Stimulated activated memory B cell treated with anti-CD40 and anti-IgM and Interleukin-4, amounts not matched to agents 10 μg/mL and 1 μg/mL and 100 μg/mL, for 72 hours (primary cell): ENCODE data around the gene DNAL1.

Experiments
- ATAC-seq: fragments of 150-1000 bp; cut with Tn5 transposase; 2 replicates; pipeline ENCODE4 v1.10.0; 2021
- H3K27ac Mint-ChIP-seq: one replicate; pipeline ENCODE4 v1.8.0; 2022; ENCODE audit warnings: mild to moderate bottlenecking, mixed read lengths
- H3K27me3 Mint-ChIP-seq: one replicate; pipeline ENCODE4 v1.8.0; 2022; ENCODE audit warnings: mixed read lengths
- H3K36me3 Mint-ChIP-seq: one replicate; pipeline ENCODE4 v1.8.0; 2022; ENCODE audit warnings: mixed read lengths
- H3K4me1 Mint-ChIP-seq: one replicate; pipeline ENCODE4 v1.8.0; 2022; ENCODE audit warnings: mixed read lengths
- H3K4me3 Mint-ChIP-seq: one replicate; pipeline ENCODE4 v1.8.0; 2022; ENCODE audit warnings: mild to moderate bottlenecking, moderate library complexity, mixed read lengths
- H3K9me3 Mint-ChIP-seq: one replicate; pipeline ENCODE4 v1.8.0; 2022; ENCODE audit warnings: mixed read lengths

Gene DNAL1

GRCh38 chr14:73722581-73722980, 77.8 kb downstream of the DNAL1 start:
- no peak for ATAC-seq
- Mint-ChIP-seq H3K4me3 (no peak overlapping the region), H3K9me3 (no peaks in the 10 kb centered on the region), H3K36me3 (peaks cover 73% of the 10 kb centered on the region), H3K27me3 (no peaks in the 10 kb centered on the region), H3K4me1 (peaks cover 25% of the 10 kb centered on the region), H3K27ac (no peak overlapping the region)

- Mint-ChIP-seq H3K9me3 (no peaks in the 10 kb centered on the region), H3K27ac (peak overlapping the region; percentile 54), H3K27me3 (no peaks in the 10 kb centered on the region), H3K36me3 (peaks cover 71% of the 10 kb centered on the region), H3K4me1 (peaks cover 31% of the 10 kb centered on the region), H3K4me3 (no peak overlapping the region)
- ATAC-seq = no peak
Measured at GRCh38 chr14:73723406-73723796, 78.6 kb downstream of the DNAL1 start.

GRCh38 chr14:73723797-73724661, 79.2 kb downstream of the DNAL1 start:
- no peak overlapping the region for H3K4me3 Mint-ChIP-seq
- peak overlapping the region; percentile 54 for H3K27ac Mint-ChIP-seq
- H3K9me3 Mint-ChIP-seq = no peaks in the 10 kb centered on the region
- H3K36me3 Mint-ChIP-seq = peaks cover 75% of the 10 kb centered on the region
- peaks cover 37% of the 10 kb centered on the region for H3K4me1 Mint-ChIP-seq
- peak; percentile 39 for ATAC-seq
- no peaks in the 10 kb centered on the region for H3K27me3 Mint-ChIP-seq

- Mint-ChIP-seq H3K27me3 (no peaks in the 10 kb centered on the region), H3K4me1 (peaks cover 44% of the 10 kb centered on the region), H3K9me3 (no peaks in the 10 kb centered on the region), H3K4me3 (no peak overlapping the region), H3K27ac (peak overlapping the region; percentile 54), H3K36me3 (peaks cover 75% of the 10 kb centered on the region)
- ATAC-seq = no peak
Measured at GRCh38 chr14:73724696-73725095, 79.9 kb downstream of the DNAL1 start.

GRCh38 chr14:73725116-73726024, 80.6 kb downstream of the DNAL1 start:
- ATAC-seq = no peak
- Mint-ChIP-seq H3K9me3 (no peaks in the 10 kb centered on the region), H3K4me3 (peak overlapping the region; percentile 16), H3K27me3 (no peaks in the 10 kb centered on the region), H3K36me3 (peaks cover 78% of the 10 kb centered on the region), H3K4me1 (peaks cover 51% of the 10 kb centered on the region), H3K27ac (peak overlapping the region; percentile 62)

DNA sequence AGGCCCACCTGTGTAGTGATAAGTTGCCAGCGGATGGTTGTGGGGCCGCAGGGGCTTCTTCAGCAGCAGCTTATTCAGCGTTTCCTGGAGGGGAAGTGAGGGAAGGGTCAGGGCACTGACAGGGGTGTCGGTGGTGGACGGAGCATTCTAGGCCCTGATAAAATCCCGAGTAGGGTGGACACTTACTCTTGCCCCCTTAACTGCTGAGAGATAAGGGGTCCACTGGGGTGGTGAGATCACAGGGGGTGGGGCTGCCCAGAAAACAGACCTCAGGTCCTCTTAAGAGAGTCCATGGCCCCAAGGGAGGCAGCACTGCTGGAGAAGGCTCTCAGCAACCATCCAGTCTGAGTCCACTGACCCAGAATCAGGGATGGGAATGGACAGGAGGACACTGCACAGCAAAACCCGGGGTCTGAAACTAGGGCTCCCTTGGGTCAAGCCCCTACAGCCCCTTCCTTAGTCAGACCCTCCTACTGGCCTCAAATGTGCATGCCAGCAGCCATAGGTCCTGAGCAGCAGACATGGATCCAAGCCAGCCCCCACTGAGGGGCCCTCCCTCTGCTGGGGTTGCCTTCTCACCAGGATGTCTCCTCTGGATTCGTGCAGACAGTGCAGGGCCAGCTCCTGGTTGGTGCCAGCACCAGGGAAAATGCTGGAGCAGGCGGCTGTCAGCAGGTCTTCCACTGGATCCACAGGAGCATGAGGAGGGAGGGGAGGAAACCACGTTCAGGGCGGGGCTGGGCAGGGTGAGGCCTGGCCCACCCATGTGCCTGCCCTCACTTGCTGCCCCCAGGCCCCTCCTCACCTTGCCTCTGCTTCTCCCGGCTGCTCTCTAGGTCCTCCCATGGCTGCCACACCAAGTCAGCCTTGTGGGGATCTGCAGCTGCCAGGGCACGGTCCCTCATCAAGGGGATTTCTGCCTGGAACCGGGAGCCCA, 81.5 kb downstream of the DNAL1 start:
- Mint-ChIP-seq H3K4me3 (peak overlapping the region; percentile 16), H3K27ac (peak overlapping the region; percentile 69), H3K36me3 (peaks cover 76% of the 10 kb centered on the region), H3K4me1 (peaks cover 51% of the 10 kb centered on the region), H3K9me3 (no peaks in the 10 kb centered on the region), H3K27me3 (no peaks in the 10 kb centered on the region)
- ATAC-seq = no peak

DNA sequence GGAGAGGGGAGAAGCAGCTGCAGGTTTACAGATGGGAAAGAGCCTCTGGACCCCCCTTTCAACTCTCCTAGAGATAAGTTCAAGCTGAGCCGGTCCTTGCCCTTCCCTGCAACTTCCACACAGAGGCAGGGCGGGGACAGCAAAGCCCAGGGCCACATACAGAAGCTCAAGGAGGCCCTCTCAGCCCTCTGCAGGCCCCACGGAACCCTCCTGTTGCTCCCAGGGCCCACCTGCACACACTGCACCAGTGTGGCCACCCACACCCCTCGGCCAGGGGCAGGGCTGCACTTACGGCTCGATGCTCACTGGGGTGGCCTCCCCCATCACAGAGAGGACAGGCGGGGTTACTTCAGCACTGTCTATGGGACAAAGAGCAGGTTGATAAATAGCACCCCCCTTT, 82.4 kb downstream of the DNAL1 start:
- ATAC-seq = no peak
- H3K27me3 Mint-ChIP-seq = no peaks in the 10 kb centered on the region
- H3K4me1 Mint-ChIP-seq = peaks cover 55% of the 10 kb centered on the region
- H3K36me3 Mint-ChIP-seq = peaks cover 67% of the 10 kb centered on the region
- no peaks in the 10 kb centered on the region for H3K9me3 Mint-ChIP-seq
- H3K4me3 Mint-ChIP-seq = no peak overlapping the region
- peak overlapping the region; percentile 69 for H3K27ac Mint-ChIP-seq

DNA sequence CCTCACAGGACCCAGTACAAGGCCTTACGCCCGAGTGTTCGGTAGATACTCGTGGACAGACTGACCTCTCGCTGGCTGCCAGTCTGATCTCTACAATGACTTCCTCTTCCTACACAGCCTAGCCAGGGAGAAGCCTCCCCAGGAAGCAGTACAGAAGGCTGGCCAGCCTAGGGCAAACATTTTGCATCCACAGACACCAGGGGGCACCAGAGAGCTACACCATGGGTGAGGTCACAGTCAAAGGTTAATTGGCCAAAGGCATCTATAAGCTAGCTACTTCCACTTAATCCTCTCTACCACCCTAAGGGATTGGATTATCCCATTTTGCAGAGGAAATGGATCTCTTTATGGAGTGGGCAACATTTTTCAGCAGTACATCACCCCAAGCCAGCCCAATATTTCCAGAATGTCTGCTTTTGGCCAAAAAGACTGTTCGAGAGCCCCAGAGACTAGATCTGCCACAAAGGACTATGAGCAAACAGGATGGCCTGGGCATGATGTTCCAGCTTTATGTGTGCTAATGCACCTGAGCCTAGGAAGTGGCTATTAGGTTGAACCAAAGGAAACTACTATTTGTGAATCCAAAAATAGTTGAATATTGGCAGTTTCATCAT, 84.0 kb downstream of the DNAL1 start:
- ATAC-seq = peak; percentile 93
- Mint-ChIP-seq H3K4me3 (peak overlapping the region; percentile 15), H3K4me1 (peaks cover 55% of the 10 kb centered on the region), H3K9me3 (no peaks in the 10 kb centered on the region), H3K27ac (peak overlapping the region; percentile 68), H3K36me3 (peaks cover 51% of the 10 kb centered on the region), H3K27me3 (no peaks in the 10 kb centered on the region)

DNA sequence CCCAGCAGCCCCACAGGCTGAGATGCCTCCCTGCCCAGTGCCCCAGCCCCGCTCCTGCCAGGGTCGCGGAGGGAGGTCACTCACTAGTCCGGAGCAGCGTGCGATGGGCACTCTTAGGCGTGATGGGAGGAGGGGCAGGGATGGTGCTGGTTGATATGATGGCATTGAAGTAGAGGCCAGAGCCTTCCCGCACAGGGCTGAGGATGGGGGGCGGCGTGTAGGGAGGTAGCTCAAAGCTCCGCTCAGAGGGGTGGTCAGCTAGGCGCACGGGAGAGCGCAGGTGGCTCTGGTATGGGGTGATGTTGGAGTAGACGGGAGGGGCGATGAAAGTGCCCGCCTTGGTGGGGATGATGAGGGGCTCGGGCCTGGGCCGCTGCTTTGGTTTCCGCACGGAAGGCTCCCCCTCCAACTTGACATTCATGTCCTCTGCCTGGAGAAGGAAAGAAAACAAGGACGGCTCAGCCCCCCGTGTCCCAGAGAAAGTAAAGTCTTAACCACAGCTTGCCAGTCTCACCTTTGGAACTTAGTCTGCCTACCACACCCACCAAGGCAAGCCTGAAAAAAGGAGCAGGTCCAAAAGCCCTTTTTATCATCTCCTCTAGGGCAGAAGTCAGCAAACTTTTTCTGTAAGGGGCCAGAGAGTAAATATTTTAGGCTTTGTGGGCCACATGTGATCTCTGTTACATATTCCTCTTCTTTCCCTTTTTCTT, 84.9 kb downstream of the DNAL1 start:
- H3K36me3 Mint-ChIP-seq = peaks cover 53% of the 10 kb centered on the region
- H3K27me3 Mint-ChIP-seq = no peaks in the 10 kb centered on the region
- H3K9me3 Mint-ChIP-seq = no peaks in the 10 kb centered on the region
- H3K4me3 Mint-ChIP-seq = no peak overlapping the region
- no peak for ATAC-seq
- peak overlapping the region; percentile 68 for H3K27ac Mint-ChIP-seq
- peaks cover 50% of the 10 kb centered on the region for H3K4me1 Mint-ChIP-seq

GRCh38 chr14:73731111-73731510, 86.3 kb downstream of the DNAL1 start:
- Mint-ChIP-seq H3K27ac (no peak overlapping the region), H3K9me3 (no peaks in the 10 kb centered on the region), H3K4me1 (peaks cover 43% of the 10 kb centered on the region), H3K36me3 (peaks cover 45% of the 10 kb centered on the region), H3K4me3 (no peak overlapping the region), H3K27me3 (no peaks in the 10 kb centered on the region)
- no peak for ATAC-seq

DNA sequence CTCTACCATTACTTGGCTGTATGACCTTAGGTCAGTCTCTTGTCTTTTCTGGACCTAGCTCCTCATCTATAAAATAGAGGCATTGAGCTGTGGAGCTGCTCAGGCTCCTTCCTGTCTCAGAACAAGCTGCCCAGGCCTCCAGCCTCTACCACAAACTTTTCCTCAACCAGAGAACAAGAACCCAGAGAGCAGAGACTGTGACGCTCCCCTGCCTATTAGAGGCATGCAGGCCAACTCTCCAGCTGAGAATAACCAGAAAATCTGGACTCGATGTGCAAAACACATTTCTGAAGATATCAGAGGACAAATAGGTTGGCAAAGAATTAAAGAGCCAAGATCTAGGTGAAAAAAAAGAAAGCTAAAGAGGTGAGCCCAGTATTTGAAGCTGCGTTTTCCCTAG, 87.2 kb downstream of the DNAL1 start:
- ATAC-seq = no peak
- H3K27me3 Mint-ChIP-seq = no peaks in the 10 kb centered on the region

DNA sequence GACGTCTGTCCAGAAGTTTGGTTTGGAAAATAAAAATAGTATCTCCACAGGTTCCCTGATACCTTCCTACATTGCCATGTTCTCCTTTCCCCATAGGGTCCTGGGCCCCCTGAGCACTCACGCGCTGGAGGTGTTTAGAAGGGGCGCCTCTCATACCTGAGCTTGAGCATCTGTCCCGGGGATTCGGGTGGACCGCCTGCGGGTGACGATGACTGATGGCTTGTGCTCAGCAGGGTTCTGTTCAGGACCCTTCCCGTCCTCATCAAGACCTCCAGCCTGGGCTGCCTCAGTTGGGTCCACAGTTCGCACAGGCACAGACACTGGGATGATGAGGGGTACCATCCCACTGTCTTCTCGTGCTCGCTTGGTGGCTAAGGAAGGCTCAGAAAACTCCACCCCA, 92.1 kb downstream of the DNAL1 start:
- Mint-ChIP-seq H3K4me3 (no peak overlapping the region), H3K9me3 (no peaks in the 10 kb centered on the region), H3K4me1 (peaks cover 35% of the 10 kb centered on the region), H3K27ac (no peak overlapping the region), H3K27me3 (no peaks in the 10 kb centered on the region), H3K36me3 (peaks cover 35% of the 10 kb centered on the region)
- ATAC-seq = no peak

More for the DNA sequence above, 87.2 kb downstream of the DNAL1 start:
- H3K36me3 Mint-ChIP-seq = peaks cover 45% of the 10 kb centered on the region
- no peak overlapping the region for H3K4me3 Mint-ChIP-seq
- peak overlapping the region; percentile 64 for H3K27ac Mint-ChIP-seq
- peaks cover 39% of the 10 kb centered on the region for H3K4me1 Mint-ChIP-seq
- H3K9me3 Mint-ChIP-seq = no peaks in the 10 kb centered on the region

- Mint-ChIP-seq H3K27ac (peak overlapping the region; percentile 87), H3K27me3 (no peaks in the 10 kb centered on the region), H3K4me1 (peaks cover 47% of the 10 kb centered on the region), H3K4me3 (no peak overlapping the region), H3K9me3 (no peaks in the 10 kb centered on the region), H3K36me3 (peaks cover 35% of the 10 kb centered on the region)
- no peak for ATAC-seq
Measured at GRCh38 chr14:73738518-73739173, 93.9 kb downstream of the DNAL1 start.
